ENCODE data around the gene ZNF845.

DNA sequence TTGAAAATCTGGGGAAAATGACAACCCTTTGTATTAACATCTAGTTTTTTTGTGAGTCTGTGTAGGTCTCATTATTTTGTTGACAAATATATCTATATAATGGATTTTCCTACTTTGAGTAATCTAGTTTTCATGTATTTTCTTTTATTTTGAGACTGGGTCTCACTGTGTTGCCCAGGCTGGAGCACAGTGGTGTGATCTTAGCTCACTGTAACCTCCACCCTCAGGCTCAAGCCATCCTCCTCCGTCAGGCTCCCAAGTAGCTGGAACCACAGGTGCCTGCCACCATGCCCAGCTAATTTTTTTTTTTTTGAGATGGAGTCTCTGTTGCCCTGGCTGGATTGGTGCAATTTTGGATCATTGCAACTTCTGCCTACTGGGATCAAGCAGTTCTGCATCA, 41.2 kb downstream of the ZNF845 start:
- TF ChIP-seq POLR2A (IDR thresholded peaks at IDR 0.05): no peak
- TF ChIP-seq, protein P1, sequence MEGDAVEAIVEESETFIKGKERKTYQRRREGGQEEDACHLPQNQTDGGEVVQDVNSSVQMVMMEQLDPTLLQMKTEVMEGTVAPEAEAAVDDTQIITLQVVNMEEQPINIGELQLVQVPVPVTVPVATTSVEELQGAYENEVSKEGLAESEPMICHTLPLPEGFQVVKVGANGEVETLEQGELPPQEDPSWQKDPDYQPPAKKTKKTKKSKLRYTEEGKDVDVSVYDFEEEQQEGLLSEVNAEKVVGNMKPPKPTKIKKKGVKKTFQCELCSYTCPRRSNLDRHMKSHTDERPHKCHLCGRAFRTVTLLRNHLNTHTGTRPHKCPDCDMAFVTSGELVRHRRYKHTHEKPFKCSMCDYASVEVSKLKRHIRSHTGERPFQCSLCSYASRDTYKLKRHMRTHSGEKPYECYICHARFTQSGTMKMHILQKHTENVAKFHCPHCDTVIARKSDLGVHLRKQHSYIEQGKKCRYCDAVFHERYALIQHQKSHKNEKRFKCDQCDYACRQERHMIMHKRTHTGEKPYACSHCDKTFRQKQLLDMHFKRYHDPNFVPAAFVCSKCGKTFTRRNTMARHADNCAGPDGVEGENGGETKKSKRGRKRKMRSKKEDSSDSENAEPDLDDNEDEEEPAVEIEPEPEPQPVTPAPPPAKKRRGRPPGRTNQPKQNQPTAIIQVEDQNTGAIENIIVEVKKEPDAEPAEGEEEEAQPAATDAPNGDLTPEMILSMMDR (IDR thresholded peaks at IDR 0.05): no peak
